HG03571 (cell line): Measurements from ENCODE around the gene BCL2.

Experiments
- ATAC-seq: cut with Tn5 transposase; IDR thresholded peaks from one replicate; pipeline ENCODE4 v1.9.1; 2021; ENCODE audit not compliant: unreplicated experiment

BCL2 gene

GRCh38 chr18:63290166-63290820, 29.3 kb downstream of the BCL2 start:
- ATAC-seq: no peak

DNA sequence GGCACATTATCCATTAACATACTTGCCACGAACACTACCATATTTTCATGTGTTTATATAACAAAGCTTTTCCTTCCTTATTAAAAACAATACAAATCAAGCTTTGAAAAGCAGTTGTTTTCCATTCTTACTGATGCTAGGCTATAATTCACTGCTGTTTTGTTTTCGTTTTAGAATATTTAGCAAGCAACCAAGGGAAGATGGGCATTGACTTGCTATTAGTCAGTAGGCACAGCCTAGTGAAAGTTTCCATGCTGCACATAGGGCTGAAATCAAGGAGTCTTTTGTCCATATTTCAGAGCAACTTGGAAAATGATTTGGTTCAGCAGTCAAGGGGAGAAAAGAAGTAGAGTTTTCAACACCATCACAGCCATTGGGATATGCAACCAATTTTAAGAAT, 31.3 kb downstream of the BCL2 start:
- ATAC-seq: no peak

DNA sequence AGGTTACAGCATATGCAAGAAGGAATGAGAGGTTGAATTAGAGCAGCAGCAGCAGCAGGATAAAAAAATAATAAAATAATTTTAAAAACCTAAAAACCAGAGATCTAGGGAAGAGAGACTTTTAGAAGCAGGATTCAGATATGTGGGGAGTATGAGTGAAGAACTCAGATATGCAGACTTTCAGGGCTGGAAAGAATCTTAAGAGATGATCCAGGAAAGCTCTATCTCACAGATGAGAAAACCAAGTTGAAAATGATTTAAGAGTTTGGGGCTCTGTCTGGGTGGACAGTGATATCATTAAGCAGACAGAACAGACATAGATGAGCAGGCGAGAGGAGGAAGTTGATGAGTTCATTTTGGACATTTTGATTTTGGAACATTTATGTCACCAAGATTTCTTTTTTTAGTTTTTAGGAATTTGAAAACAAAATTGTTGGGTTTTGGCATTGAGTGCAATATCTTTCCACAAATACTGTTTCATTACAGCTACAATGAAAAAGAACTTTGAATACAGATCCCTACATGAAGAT, 31.8 kb downstream of the BCL2 start:
- ATAC-seq: no peak

- ATAC-seq: no peak
Observed at GRCh38 chr18:63286926-63287325, 32.6 kb downstream of the BCL2 start.

- peak; percentile 94 for ATAC-seq
Observed at GRCh38 chr18:63284827-63285733, 34.5 kb downstream of the BCL2 start.

GRCh38 chr18:63284173-63284799, 35.3 kb downstream of the BCL2 start:
- ATAC-seq: no peak

DNA sequence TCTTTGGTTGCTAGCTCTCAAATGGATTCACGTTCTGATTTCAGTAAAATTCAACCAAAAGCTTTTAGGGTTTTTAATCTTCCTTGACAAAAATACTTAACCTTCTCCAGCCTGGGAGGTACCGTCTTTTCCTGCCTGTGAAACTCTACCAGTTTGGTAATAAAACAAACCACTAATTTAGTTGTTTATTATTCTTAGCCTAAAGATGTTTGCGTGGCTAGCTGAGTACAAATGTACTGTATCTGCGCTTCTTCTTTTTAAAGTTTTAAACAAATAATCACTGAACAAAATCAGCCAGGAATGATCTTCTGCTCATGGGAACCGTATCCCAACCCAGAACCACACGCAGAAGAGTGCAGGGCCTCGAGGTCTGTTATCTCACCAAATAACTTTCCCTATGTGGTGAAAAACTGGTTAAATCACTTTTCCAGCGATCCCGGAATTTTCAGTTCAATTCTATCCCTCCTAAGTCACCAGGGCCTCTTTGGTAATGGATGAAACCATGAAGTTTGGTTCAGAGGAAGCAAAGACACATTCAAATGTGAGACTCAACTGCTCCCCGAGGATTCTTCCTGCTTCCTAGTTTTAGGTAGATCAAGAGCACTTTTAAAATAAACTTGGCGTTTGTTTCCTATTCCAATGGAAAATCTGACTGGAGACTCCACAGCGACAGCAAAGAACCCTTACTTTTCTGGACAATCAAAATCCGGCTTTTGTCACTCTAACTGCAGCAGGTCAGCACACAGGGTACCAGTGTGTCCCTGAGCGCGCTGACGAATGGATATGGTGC, 36.1 kb downstream of the BCL2 start:
- ATAC-seq: no peak

DNA sequence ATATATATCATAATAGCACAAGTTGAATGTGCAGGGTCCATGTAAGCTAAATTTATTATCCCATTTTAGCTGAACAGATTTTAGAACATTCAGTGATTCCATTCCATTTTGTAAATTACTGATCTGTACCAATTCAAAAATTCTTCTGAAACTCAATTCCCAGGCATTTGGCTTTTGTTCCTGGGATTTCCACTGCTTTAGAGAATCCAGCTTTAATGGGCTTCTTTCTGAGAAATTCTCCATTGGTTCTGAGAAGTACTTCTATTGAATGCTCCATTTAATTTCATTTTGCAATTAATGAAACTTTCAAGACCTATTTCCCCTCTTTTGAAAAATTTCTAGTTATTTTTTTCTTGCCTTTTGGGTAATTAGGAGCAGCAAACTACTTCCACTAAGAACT, 36.8 kb downstream of the BCL2 start:
- no peak for ATAC-seq

- no peak for ATAC-seq
Observed at GRCh38 chr18:63273222-63273927, 46.2 kb downstream of the BCL2 start.

- no peak for ATAC-seq
Observed at GRCh38 chr18:63272638-63273037, 46.9 kb downstream of the BCL2 start.

DNA sequence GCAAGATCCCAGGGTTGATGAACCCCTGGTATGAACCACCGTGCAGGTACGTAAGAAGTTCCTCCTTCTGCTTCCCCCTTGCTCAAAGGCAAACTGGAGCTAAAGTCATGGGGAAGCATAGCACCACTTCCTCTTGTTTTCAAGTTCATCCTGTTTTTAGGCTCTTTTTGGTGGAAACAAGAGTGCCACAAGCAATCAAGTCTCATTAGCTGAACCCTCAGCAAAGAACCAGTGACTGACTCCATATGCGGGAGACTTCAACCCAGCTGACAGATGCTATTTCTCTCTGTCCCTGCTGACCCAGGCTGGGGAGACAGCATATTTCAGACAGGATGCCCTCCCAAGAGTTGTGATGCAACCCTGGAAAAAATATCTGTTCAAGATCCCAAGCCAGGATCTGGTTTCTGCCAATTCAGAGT, 47.7 kb downstream of the BCL2 start:
- ATAC-seq: no peak

DNA sequence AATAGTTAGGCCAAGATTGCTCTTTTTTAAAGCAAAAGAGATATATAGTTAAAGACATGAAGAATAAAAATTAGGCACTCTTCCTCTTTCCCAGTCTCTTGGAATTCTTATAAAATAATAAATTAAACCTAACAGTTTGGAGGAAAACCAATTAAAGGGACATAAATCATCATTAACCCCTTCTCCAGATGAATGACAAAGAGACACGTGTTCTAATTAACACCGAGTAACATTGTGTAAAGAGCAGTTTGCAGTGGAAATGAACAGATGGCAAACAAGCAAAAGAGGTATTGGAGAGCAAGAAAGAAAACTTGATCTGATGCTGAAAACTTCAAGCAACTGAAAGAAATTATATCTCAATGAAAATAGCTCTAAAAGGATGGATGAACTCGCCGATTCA, 48.4 kb downstream of the BCL2 start:
- ATAC-seq: no peak

- no peak for ATAC-seq
Observed at GRCh38 chr18:63267975-63268721, 51.4 kb downstream of the BCL2 start.

- no peak for ATAC-seq
Observed at GRCh38 chr18:63266888-63267790, 52.4 kb downstream of the BCL2 start.

- no peak for ATAC-seq
Observed at GRCh38 chr18:63265326-63265725, 54.2 kb downstream of the BCL2 start.

- ATAC-seq: no peak
Observed at GRCh38 chr18:63264871-63265270, 54.7 kb downstream of the BCL2 start.

DNA sequence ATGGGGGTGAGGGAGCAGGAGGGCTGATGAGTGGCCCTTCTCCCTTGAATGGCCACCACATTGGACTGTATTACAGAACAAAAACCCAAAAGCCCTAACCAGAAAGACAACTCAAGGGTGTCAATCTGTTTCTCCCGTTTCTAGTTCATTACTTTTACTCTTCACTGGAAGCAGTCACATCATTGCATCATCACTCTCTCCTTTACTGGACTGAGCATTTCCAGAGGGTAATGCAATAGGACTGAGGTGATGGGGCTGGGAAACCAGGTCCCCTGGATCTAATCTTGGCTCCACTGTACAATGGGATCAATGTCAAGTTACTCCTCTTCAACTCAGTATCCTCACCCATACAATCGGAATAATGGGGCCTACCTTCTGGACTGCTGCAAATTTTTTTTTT, 56.1 kb downstream of the BCL2 start:
- ATAC-seq: no peak
